K562 (cell line): ENCODE data around the gene LACTBL1. TPM values are rescaled to one million over a fixed set of nuclear protein-coding genes. Genes with fewer than 3 reads are reported as not detected.

Experiments
- CHD1 ChIP-seq: fragments of 200-600 bp; sonication (generic); IDR thresholded peaks from one replicate; pipeline ENCODE4 v1.6.1; 2012; ENCODE audit warnings: mild to moderate bottlenecking, moderate library complexity, low read length, inconsistent platforms
- HDAC2 ChIP-seq: fragments of 450-650 bp; IDR thresholded peaks from 2 replicates; pipeline ENCODE4 v1.6.1; 2016; ENCODE audit warnings: mild to moderate bottlenecking
- NFATC3 ChIP-seq: fragments of 450-650 bp; IDR thresholded peaks from 2 replicates; pipeline ENCODE4 v1.6.1; 2017; ENCODE audit warnings: mild to moderate bottlenecking
- RBBP5 ChIP-seq: fragments of 200-600 bp; sonication (generic); IDR thresholded peaks from 2 replicates; pipeline ENCODE4 v1.6.1; 2012; ENCODE audit warnings: borderline replicate concordance, mild to moderate bottlenecking, low read length, control low read depth, inconsistent platforms; ENCODE audit not compliant: insufficient read depth, poor library complexity, severe bottlenecking
- RBM15 ChIP-seq: fragments of 200-400 bp; formaldehyde crosslinking; IDR thresholded peaks from 2 replicates; pipeline ENCODE4 v1.6.1; 2018; ENCODE audit warnings: mild to moderate bottlenecking, low read length, moderate library complexity; ENCODE audit not compliant: insufficient read depth
- SRSF3 ChIP-seq: fragments of 200-400 bp; formaldehyde crosslinking; IDR thresholded peaks from 2 replicates; pipeline ENCODE4 v1.6.1; 2016; ENCODE audit warnings: mild to moderate bottlenecking, low read length, moderate library complexity; ENCODE audit not compliant: insufficient read depth
- ZBTB2 ChIP-seq: fragments of 450-650 bp; IDR thresholded peaks from 2 replicates; pipeline ENCODE4 v1.6.1; 2016; ENCODE audit warnings: antibody characterized with exemption
- ZNF23 ChIP-seq: fragments of 250-450 bp; sonication (Bioruptor Pico); IDR thresholded peaks from 2 replicates; pipeline ENCODE4 v1.4.0; 2020; ENCODE audit warnings: mild to moderate bottlenecking
- ZNF282 ChIP-seq: sonication (generic); formaldehyde crosslinking; IDR thresholded peaks from 2 replicates; pipeline ENCODE4 v1.8.1; 2023; ENCODE audit warnings: missing genetic modification reagents
- polyA plus RNA-seq, 8 experiments: library from polyadenylated mRNA; depleted of rRNA in 4 of 8; stranded (reverse) in 5 of 8; unstranded in 3 of 8; fragments of >200 nt; fragmentation: Nextera tagmentation in 2 of 8; fragmentation: Illumina TruSeq in 1 of 8; extraction: Ambion mirVana in 2 of 8; extraction: Trizol in 1 of 8; gene quantifications; 2 replicates each; pipeline versions ENCODE4 v1.2.1 to v1.2.3, GENCODE V29; 2011 to 2014; ENCODE audit warnings: inconsistent platforms in 1 of 8, missing spikeins in 1 of 8
- total RNA-seq, 7 experiments: library from RNA; depleted of rRNA in 6 of 7; stranded (reverse); fragments of >200 nt in 6 of 7; fragmentation: Illumina TruSeq in 2 of 7; extraction: Trizol in 2 of 7; gene quantifications; 2 replicates each; pipeline versions ENCODE4 v1.2.1 to v1.2.3, GENCODE V29; 2011 to 2021; ENCODE audit warnings: low replicate concordance in 1 of 7
- TF ChIP-seq, protein P1 (sequence below): fragments of 450-650 bp; IDR thresholded peaks from 2 replicates; pipeline ENCODE4 v1.6.1; 2016; ENCODE audit warnings: mild to moderate bottlenecking, moderate library complexity
- TF ChIP-seq, protein P2 (sequence below): fragments of 450-650 bp; conservative IDR thresholded peaks from 2 replicates; pipeline ENCODE4 v1.6.1; 2016; ENCODE audit warnings: missing genetic modification characterization, low read depth, mild to moderate bottlenecking, missing compliant biosample characterization, moderate library complexity

Gene LACTBL1
- total and polyA plus RNA-seq, 9 of the 15 experiments (the other 6 are each of a cell fraction or from before 2014, with no cell fraction given), result not detected

DNA sequence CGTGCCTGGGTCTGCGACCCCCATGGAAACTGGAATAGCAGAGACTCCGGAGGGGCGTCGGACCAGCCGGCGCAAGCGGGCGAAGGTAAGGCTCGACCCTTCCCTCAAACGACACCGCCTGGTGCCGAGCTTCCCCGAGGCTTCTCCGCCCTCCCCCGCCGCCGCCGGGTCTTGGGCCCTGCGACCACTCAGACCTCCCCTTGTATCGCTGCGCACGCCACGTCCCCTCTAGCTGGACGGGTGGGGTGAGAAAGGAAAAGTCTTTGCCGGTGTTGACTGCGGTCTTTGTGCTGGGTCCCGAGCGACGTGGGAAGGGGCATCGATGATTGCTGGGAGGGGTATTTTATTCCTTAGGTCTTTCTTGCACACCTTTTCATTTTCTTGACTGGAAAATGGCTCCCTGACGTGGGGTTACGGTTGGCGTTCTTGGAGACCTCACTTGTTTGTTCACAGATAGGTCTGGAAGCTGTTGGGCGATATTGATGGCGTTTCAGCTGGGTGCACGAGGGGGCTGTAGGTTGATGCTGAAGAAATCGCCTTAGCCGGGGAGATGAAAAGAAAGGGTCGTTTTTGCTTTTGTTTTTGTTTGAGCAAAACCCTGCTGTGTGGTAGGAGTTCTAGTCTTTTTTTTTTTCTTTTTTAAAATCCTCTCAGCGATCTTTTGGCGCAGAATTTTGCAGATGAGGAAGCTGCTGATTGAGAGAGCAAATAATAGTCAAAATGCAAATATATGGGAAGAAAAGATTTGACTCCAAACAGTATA lies 47.4 kb upstream of the LACTBL1 start (continued):
- 0 out of 2 replicates have a peak, but pooled peaks have one; percentile 5 for TF ChIP-seq ZNF23
- TF ChIP-seq, protein P1, sequence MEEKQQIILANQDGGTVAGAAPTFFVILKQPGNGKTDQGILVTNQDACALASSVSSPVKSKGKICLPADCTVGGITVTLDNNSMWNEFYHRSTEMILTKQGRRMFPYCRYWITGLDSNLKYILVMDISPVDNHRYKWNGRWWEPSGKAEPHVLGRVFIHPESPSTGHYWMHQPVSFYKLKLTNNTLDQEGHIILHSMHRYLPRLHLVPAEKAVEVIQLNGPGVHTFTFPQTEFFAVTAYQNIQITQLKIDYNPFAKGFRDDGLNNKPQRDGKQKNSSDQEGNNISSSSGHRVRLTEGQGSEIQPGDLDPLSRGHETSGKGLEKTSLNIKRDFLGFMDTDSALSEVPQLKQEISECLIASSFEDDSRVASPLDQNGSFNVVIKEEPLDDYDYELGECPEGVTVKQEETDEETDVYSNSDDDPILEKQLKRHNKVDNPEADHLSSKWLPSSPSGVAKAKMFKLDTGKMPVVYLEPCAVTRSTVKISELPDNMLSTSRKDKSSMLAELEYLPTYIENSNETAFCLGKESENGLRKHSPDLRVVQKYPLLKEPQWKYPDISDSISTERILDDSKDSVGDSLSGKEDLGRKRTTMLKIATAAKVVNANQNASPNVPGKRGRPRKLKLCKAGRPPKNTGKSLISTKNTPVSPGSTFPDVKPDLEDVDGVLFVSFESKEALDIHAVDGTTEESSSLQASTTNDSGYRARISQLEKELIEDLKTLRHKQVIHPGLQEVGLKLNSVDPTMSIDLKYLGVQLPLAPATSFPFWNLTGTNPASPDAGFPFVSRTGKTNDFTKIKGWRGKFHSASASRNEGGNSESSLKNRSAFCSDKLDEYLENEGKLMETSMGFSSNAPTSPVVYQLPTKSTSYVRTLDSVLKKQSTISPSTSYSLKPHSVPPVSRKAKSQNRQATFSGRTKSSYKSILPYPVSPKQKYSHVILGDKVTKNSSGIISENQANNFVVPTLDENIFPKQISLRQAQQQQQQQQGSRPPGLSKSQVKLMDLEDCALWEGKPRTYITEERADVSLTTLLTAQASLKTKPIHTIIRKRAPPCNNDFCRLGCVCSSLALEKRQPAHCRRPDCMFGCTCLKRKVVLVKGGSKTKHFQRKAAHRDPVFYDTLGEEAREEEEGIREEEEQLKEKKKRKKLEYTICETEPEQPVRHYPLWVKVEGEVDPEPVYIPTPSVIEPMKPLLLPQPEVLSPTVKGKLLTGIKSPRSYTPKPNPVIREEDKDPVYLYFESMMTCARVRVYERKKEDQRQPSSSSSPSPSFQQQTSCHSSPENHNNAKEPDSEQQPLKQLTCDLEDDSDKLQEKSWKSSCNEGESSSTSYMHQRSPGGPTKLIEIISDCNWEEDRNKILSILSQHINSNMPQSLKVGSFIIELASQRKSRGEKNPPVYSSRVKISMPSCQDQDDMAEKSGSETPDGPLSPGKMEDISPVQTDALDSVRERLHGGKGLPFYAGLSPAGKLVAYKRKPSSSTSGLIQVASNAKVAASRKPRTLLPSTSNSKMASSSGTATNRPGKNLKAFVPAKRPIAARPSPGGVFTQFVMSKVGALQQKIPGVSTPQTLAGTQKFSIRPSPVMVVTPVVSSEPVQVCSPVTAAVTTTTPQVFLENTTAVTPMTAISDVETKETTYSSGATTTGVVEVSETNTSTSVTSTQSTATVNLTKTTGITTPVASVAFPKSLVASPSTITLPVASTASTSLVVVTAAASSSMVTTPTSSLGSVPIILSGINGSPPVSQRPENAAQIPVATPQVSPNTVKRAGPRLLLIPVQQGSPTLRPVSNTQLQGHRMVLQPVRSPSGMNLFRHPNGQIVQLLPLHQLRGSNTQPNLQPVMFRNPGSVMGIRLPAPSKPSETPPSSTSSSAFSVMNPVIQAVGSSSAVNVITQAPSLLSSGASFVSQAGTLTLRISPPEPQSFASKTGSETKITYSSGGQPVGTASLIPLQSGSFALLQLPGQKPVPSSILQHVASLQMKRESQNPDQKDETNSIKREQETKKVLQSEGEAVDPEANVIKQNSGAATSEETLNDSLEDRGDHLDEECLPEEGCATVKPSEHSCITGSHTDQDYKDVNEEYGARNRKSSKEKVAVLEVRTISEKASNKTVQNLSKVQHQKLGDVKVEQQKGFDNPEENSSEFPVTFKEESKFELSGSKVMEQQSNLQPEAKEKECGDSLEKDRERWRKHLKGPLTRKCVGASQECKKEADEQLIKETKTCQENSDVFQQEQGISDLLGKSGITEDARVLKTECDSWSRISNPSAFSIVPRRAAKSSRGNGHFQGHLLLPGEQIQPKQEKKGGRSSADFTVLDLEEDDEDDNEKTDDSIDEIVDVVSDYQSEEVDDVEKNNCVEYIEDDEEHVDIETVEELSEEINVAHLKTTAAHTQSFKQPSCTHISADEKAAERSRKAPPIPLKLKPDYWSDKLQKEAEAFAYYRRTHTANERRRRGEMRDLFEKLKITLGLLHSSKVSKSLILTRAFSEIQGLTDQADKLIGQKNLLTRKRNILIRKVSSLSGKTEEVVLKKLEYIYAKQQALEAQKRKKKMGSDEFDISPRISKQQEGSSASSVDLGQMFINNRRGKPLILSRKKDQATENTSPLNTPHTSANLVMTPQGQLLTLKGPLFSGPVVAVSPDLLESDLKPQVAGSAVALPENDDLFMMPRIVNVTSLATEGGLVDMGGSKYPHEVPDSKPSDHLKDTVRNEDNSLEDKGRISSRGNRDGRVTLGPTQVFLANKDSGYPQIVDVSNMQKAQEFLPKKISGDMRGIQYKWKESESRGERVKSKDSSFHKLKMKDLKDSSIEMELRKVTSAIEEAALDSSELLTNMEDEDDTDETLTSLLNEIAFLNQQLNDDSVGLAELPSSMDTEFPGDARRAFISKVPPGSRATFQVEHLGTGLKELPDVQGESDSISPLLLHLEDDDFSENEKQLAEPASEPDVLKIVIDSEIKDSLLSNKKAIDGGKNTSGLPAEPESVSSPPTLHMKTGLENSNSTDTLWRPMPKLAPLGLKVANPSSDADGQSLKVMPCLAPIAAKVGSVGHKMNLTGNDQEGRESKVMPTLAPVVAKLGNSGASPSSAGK, result peak; percentile 26; the same call in 1 of the 2 replicates
- TF ChIP-seq, protein P2, sequence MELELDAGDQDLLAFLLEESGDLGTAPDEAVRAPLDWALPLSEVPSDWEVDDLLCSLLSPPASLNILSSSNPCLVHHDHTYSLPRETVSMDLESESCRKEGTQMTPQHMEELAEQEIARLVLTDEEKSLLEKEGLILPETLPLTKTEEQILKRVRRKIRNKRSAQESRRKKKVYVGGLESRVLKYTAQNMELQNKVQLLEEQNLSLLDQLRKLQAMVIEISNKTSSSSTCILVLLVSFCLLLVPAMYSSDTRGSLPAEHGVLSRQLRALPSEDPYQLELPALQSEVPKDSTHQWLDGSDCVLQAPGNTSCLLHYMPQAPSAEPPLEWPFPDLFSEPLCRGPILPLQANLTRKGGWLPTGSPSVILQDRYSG, result no peak
- TF ChIP-seq CHD1, result peak; percentile 68
- 0 out of 2 replicates have a peak, but pooled peaks have one; percentile 2 for TF ChIP-seq ZNF282 (CRISPR knock-in tag)
- no peak for TF ChIP-seq RBM15
- TF ChIP-seq ZBTB2, result peak; percentile 25; the same call in 1 of the 2 replicates
- TF ChIP-seq RBBP5, result peak; percentile 50
- TF ChIP-seq NFATC3, result no peak
- 0 out of 2 replicates have a peak, but pooled peaks have one; percentile 86 for TF ChIP-seq SRSF3
- 0 out of 2 replicates have a peak, but pooled peaks have one; percentile 16 for TF ChIP-seq HDAC2
